OCI-LY1 (cell line): ENCODE data around the gene EEIG1.

Source experiments
- CTCF ChIP-seq: fragments of 200-600 bp; sonication (generic), shearing (Covaris generic); IDR thresholded peaks from 2 replicates; pipeline ENCODE4 v1.5.1; 2017; ENCODE audit warnings: mild to moderate bottlenecking, antibody characterized with exemption, low read length, moderate library complexity, mixed read lengths
- EZH2 ChIP-seq: fragments of 200-600 bp; sonication (generic), shearing (Covaris generic); IDR thresholded peaks from 2 replicates; pipeline ENCODE4 v1.8.0; 2017; ENCODE audit warnings: borderline replicate concordance, mixed run types, mild to moderate bottlenecking, antibody characterized with exemption, low read length, moderate library complexity, mixed read lengths

- no peak for TF ChIP-seq CTCF
- no peak for TF ChIP-seq EZH2
Measured at GRCh38 chr9:128009639-128010038, 28.9 kb upstream of the EEIG1 start.
